Testis (tissue), 2 donors: ENCODE data around the gene TMEM203.

Experiments
- POLR2A ChIP-seq: fragments of 450-650 bp; IDR thresholded peaks from one replicate; pipeline ENCODE4 v1.6.1; 2017; ENCODE audit warnings: antibody characterized with exemption, mild to moderate bottlenecking, moderate library complexity
- TF ChIP-seq, protein P1 (sequence below), 3 experiments: fragments of 450-650 bp in 2 of 3; fragments of 200-600 bp in 1 of 3; sonication (generic) in 1 of 3; IDR thresholded peaks; one replicate each; pipeline ENCODE4 v1.5.1; 2016 to 2019; ENCODE audit warnings: antibody characterized with exemption in 3 of 3, mild to moderate bottlenecking in 2 of 3, moderate library complexity in 1 of 3

DNA sequence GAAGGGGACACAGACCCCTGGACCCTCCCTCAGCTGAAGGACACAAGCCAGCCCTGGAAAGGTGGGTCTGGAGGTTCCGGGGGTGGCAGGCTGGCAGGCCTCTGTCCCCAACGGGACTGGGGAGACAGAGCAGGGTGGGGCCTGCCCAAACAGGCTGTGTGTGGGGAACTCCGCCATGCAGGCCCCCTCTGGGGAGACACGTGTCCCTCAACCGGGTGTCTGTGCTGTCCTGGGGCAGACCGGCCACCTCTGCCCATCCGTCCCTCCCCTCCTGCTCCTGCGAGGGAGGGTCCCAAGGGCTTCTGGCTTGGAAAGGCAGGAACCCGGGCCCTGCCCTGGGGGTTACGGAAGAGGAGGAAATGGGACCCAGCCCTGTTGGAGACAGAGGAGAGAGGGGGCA is 26.7 kb upstream of the TMEM203 start:
- TF ChIP-seq, protein P1, sequence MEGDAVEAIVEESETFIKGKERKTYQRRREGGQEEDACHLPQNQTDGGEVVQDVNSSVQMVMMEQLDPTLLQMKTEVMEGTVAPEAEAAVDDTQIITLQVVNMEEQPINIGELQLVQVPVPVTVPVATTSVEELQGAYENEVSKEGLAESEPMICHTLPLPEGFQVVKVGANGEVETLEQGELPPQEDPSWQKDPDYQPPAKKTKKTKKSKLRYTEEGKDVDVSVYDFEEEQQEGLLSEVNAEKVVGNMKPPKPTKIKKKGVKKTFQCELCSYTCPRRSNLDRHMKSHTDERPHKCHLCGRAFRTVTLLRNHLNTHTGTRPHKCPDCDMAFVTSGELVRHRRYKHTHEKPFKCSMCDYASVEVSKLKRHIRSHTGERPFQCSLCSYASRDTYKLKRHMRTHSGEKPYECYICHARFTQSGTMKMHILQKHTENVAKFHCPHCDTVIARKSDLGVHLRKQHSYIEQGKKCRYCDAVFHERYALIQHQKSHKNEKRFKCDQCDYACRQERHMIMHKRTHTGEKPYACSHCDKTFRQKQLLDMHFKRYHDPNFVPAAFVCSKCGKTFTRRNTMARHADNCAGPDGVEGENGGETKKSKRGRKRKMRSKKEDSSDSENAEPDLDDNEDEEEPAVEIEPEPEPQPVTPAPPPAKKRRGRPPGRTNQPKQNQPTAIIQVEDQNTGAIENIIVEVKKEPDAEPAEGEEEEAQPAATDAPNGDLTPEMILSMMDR (IDR thresholded peaks at IDR 0.05): no peak
- TF ChIP-seq POLR2A: no peak
